ENCODE results near the gene STAT6.

STAT6 gene

GRCh38 chr12:57126561-57126960, 15.4 kb upstream of the STAT6 start:
- Histone ChIP-seq H3K79me1 (ENCODE audit: low read length) (peaks cover 14% of the 10 kb centered on the region), H3K4me3 (ENCODE audit: low read depth, low read length) (no peak overlapping the region), H3K27me3 (ENCODE audit: insufficient read depth, low read length) (no peaks in the 10 kb centered on the region), H2AK5ac (ENCODE audit: low read length) (no peak overlapping the region), H3K14ac (ENCODE audit: low read length) (peak overlapping the region; percentile 24), H3K23ac (ENCODE audit: low read length) (no peak overlapping the region), H3K4ac (ENCODE audit: low read depth, low read length) (no peak overlapping the region), H4K91ac (ENCODE audit: low read depth, low read length) (no peak overlapping the region), H3K9me3 (ENCODE audit: insufficient read depth, low read depth, low read length) (no peaks in the 10 kb centered on the region), H4K8ac (ENCODE audit: low read depth, low read length) (no peak overlapping the region), H3K27ac (ENCODE audit: low read depth, low read length) (peak overlapping the region; percentile 20), H3K79me2 (ENCODE audit: control insufficient read depth, insufficient read depth, low read length, poor library complexity) (peaks cover 20% of the 10 kb centered on the region), H2AFZ (ENCODE audit: insufficient read depth, low read length, poor library complexity) (no peak overlapping the region), H2BK12ac (ENCODE audit: low read length) (no peak overlapping the region), H2BK120ac (ENCODE audit: insufficient read depth, low read length, poor library complexity) (no peak overlapping the region), H3K18ac (ENCODE audit: low read length) (no peak overlapping the region), H4K12ac (ENCODE audit: low read depth, low read length) (no peak overlapping the region), H2BK5ac (ENCODE audit: low read depth, low read length, poor library complexity) (no peak overlapping the region), H3K36me3 (ENCODE audit: control insufficient read depth in 1 of 2, insufficient read depth in 2 of 2, low read length in 2 of 2) (no peaks in the 10 kb centered on the region), H3K4me1 (ENCODE audit: control insufficient read depth in 1 of 2, insufficient read depth in 2 of 2, low read length in 2 of 2) (peaks cover 19 to 26% of the 10 kb centered on the region in 2 experiments), H3K4me2 (ENCODE audit: low read length) (peak overlapping the region; percentile 98), H3K9ac (ENCODE audit: low read length) (no peak overlapping the region)
- no peak for DNase-seq
- WGBS (ENCODE audit: extremely low coverage, insufficient coverage, insufficient read length): no CpG with 5 or more reads among the region's 7 CpGs

GRCh38 chr12:57126061-57126460, 14.9 kb upstream of the STAT6 start:
- H2AFZ ChIP-seq (ENCODE audit: insufficient read depth, low read length, poor library complexity): no peak overlapping the region
- no peak overlapping the region for H3K27ac ChIP-seq (ENCODE audit: low read depth, low read length)
- no peak overlapping the region for H2BK12ac ChIP-seq (ENCODE audit: low read length)
- peaks cover 14% of the 10 kb centered on the region for H3K79me1 ChIP-seq (ENCODE audit: low read length)
- no peak overlapping the region for H4K12ac ChIP-seq (ENCODE audit: low read depth, low read length)
- WGBS (ENCODE audit: extremely low coverage, insufficient coverage, insufficient read length): no CpG with 5 or more reads among the region's 11 CpGs
- H2BK5ac ChIP-seq (ENCODE audit: low read depth, low read length, poor library complexity): no peak overlapping the region
- H3K9me3 ChIP-seq (ENCODE audit: insufficient read depth, low read depth, low read length): no peaks in the 10 kb centered on the region
- no peak overlapping the region for H3K4me3 ChIP-seq (ENCODE audit: low read depth, low read length)
- no peak overlapping the region for H4K8ac ChIP-seq (ENCODE audit: low read depth, low read length)
- H3K9ac ChIP-seq (ENCODE audit: low read length): no peak overlapping the region
- H3K4me2 ChIP-seq (ENCODE audit: low read length): no peak overlapping the region
- H3K79me2 ChIP-seq (ENCODE audit: control insufficient read depth, insufficient read depth, low read length, poor library complexity): peaks cover 20% of the 10 kb centered on the region
- H2BK120ac ChIP-seq (ENCODE audit: insufficient read depth, low read length, poor library complexity): no peak overlapping the region
- H3K27me3 ChIP-seq (ENCODE audit: insufficient read depth, low read length): no peaks in the 10 kb centered on the region
- no peak overlapping the region for H4K91ac ChIP-seq (ENCODE audit: low read depth, low read length)
- no peak overlapping the region for H3K23ac ChIP-seq (ENCODE audit: low read length)
- no peak for DNase-seq
- H2AK5ac ChIP-seq (ENCODE audit: low read length): no peak overlapping the region
- no peak overlapping the region for H3K18ac ChIP-seq (ENCODE audit: low read length)
- H3K4me1 ChIP-seq (ENCODE audit: control insufficient read depth in 1 of 2, insufficient read depth in 2 of 2, low read length in 2 of 2): peaks cover 15 to 22% of the 10 kb centered on the region in 2 experiments
- no peak overlapping the region for H3K4ac ChIP-seq (ENCODE audit: low read depth, low read length)
- H3K14ac ChIP-seq (ENCODE audit: low read length): no peak overlapping the region
- no peaks in the 10 kb centered on the region for H3K36me3 ChIP-seq (ENCODE audit: control insufficient read depth in 1 of 2, insufficient read depth in 2 of 2, low read length in 2 of 2)

- H3K14ac ChIP-seq (ENCODE audit: low read length): no peak overlapping the region
- no peak overlapping the region for H2AFZ ChIP-seq (ENCODE audit: insufficient read depth, low read length, poor library complexity)
- no peak overlapping the region for H3K4me2 ChIP-seq (ENCODE audit: low read length)
- no peak overlapping the region for H3K18ac ChIP-seq (ENCODE audit: low read length)
- peak; percentile 75 to 94 for DNase-seq
- H3K79me2 ChIP-seq (ENCODE audit: control insufficient read depth, insufficient read depth, low read length, poor library complexity): peaks cover 12% of the 10 kb centered on the region
- no peak overlapping the region for H3K27ac ChIP-seq (ENCODE audit: low read depth, low read length)
- no peak overlapping the region for H3K9ac ChIP-seq (ENCODE audit: low read length)
- H3K9me3 ChIP-seq (ENCODE audit: insufficient read depth, low read depth, low read length): no peaks in the 10 kb centered on the region
- H3K36me3 ChIP-seq (ENCODE audit: control insufficient read depth in 1 of 2, insufficient read depth in 2 of 2, low read length in 2 of 2): no peaks in the 10 kb centered on the region
- H3K4me1 ChIP-seq (ENCODE audit: control insufficient read depth in 1 of 2, insufficient read depth in 2 of 2, low read length in 2 of 2): peaks cover 8% of the 10 kb centered on the region in 2 experiments
- H3K23ac ChIP-seq (ENCODE audit: low read length): no peak overlapping the region
- H2BK120ac ChIP-seq (ENCODE audit: insufficient read depth, low read length, poor library complexity): no peak overlapping the region
- no peak overlapping the region for H4K8ac ChIP-seq (ENCODE audit: low read depth, low read length)
- no peak overlapping the region for H2BK12ac ChIP-seq (ENCODE audit: low read length)
- H4K91ac ChIP-seq (ENCODE audit: low read depth, low read length): no peak overlapping the region
- H3K4me3 ChIP-seq (ENCODE audit: low read depth, low read length): no peak overlapping the region
- WGBS (ENCODE audit: extremely low coverage, insufficient coverage, insufficient read length): no CpG with 5 or more reads among the region's 10 CpGs
- H4K12ac ChIP-seq (ENCODE audit: low read depth, low read length): no peak overlapping the region
- H3K27me3 ChIP-seq (ENCODE audit: insufficient read depth, low read length): no peaks in the 10 kb centered on the region
- no peak overlapping the region for H3K4ac ChIP-seq (ENCODE audit: low read depth, low read length)
- no peak overlapping the region for H2AK5ac ChIP-seq (ENCODE audit: low read length)
- H2BK5ac ChIP-seq (ENCODE audit: low read depth, low read length, poor library complexity): no peak overlapping the region
- H3K79me1 ChIP-seq (ENCODE audit: low read length): peaks cover 12% of the 10 kb centered on the region
These were observed 13.2 kb upstream of the STAT6 start for GRCh38 chr12:57124261-57124877.

GRCh38 chr12:57123813-57124212, 12.7 kb upstream of the STAT6 start:
- Histone ChIP-seq H3K4ac (ENCODE audit: low read depth, low read length) (no peak overlapping the region), H4K12ac (ENCODE audit: low read depth, low read length) (no peak overlapping the region), H2BK120ac (ENCODE audit: insufficient read depth, low read length, poor library complexity) (no peak overlapping the region), H3K4me1 (ENCODE audit: control insufficient read depth in 1 of 2, insufficient read depth in 2 of 2, low read length in 2 of 2) (peaks cover 8% of the 10 kb centered on the region in 2 experiments), H2AFZ (ENCODE audit: insufficient read depth, low read length, poor library complexity) (no peak overlapping the region), H3K23ac (ENCODE audit: low read length) (no peak overlapping the region), H4K8ac (ENCODE audit: low read depth, low read length) (no peak overlapping the region), H3K18ac (ENCODE audit: low read length) (no peak overlapping the region), H3K36me3 (ENCODE audit: control insufficient read depth in 1 of 2, insufficient read depth in 2 of 2, low read length in 2 of 2) (no peaks in the 10 kb centered on the region), H3K79me1 (ENCODE audit: low read length) (peaks cover 8% of the 10 kb centered on the region), H3K9ac (ENCODE audit: low read length) (no peak overlapping the region), H3K27me3 (ENCODE audit: insufficient read depth, low read length) (no peaks in the 10 kb centered on the region), H3K79me2 (ENCODE audit: control insufficient read depth, insufficient read depth, low read length, poor library complexity) (peaks cover 6% of the 10 kb centered on the region), H4K91ac (ENCODE audit: low read depth, low read length) (no peak overlapping the region), H2BK5ac (ENCODE audit: low read depth, low read length, poor library complexity) (no peak overlapping the region), H3K4me3 (ENCODE audit: low read depth, low read length) (no peak overlapping the region), H3K9me3 (ENCODE audit: insufficient read depth, low read depth, low read length) (no peaks in the 10 kb centered on the region), H3K14ac (ENCODE audit: low read length) (no peak overlapping the region), H3K27ac (ENCODE audit: low read depth, low read length) (no peak overlapping the region), H3K4me2 (ENCODE audit: low read length) (no peak overlapping the region), H2BK12ac (ENCODE audit: low read length) (no peak overlapping the region), H2AK5ac (ENCODE audit: low read length) (no peak overlapping the region)
- no CpG with 5 or more reads among the region's 2 CpGs for WGBS (ENCODE audit: extremely low coverage, insufficient coverage, insufficient read length)
- DNase-seq: no peak

All from trophoblast cell (in vitro differentiated cells and primary cell).